Measurements from ENCODE around the gene PIEZO1. TPM values are rescaled to one million over a fixed set of nuclear protein-coding genes. Genes with fewer than 3 reads are reported as not detected.
A peak's percentile ranks its signal among the peaks of the same experiment; 100 is the strongest.

The PIEZO1 gene
- total RNA-seq, 3 donors from 2014 or later = 71.4 to 218 (median 129) TPM

GRCh38 chr16:88798772-88799455 is 13.9 kb upstream of the PIEZO1 start:
- Histone ChIP-seq H3K4me3 (no peak overlapping the region), H3K36me3 (ENCODE audit: low read depth) (no peaks in the 10 kb centered on the region), H3K4me1 (ENCODE audit: low read depth) (peaks cover 6% of the 10 kb centered on the region), H3K9me3 (no peaks in the 10 kb centered on the region)
- ATAC-seq = no peak
- no peak for TF ChIP-seq CTCF (IDR thresholded peaks at IDR 0.05)
- no peak for DNase-seq
- intact Hi-C loops (cut with DNase I, micrococcal nuclease) = no loop called here

- H3K36me3 ChIP-seq (ENCODE audit: low read depth) = no peaks in the 10 kb centered on the region
- DNase-seq (no peak), ATAC-seq (no peak)
- no peak for TF ChIP-seq CTCF (IDR thresholded peaks at IDR 0.05)
- H3K4me1 ChIP-seq (ENCODE audit: low read depth) = peaks cover 6% of the 10 kb centered on the region
- H3K4me3 ChIP-seq = no peak overlapping the region
- intact Hi-C loops (cut with DNase I, micrococcal nuclease) = no loop called here
- no peaks in the 10 kb centered on the region for H3K9me3 ChIP-seq
These were observed 13.1 kb upstream of the PIEZO1 start for GRCh38 chr16:88798073-88798472.

- ATAC-seq (no peak), DNase-seq (no peak)
- Histone ChIP-seq H3K36me3 (ENCODE audit: low read depth) (no peaks in the 10 kb centered on the region), H3K9me3 (no peaks in the 10 kb centered on the region), H3K4me1 (ENCODE audit: low read depth) (no peaks in the 10 kb centered on the region), H3K4me3 (no peak overlapping the region)
- intact Hi-C loops (cut with DNase I, micrococcal nuclease) = no loop called here
- no peak for TF ChIP-seq CTCF (IDR thresholded peaks at IDR 0.05)
These were observed 11.3 kb upstream of the PIEZO1 start for GRCh38 chr16:88796278-88796677.

GRCh38 chr16:88793251-88793954 is 8.4 kb upstream of the PIEZO1 start:
- no peak overlapping the region for H3K4me3 ChIP-seq
- ATAC-seq = peak; percentile 82
- intact Hi-C loops (cut with DNase I, micrococcal nuclease) = no loop called here
- no peaks in the 10 kb centered on the region for H3K36me3 ChIP-seq (ENCODE audit: low read depth)
- no peaks in the 10 kb centered on the region for H3K9me3 ChIP-seq
- DNase-seq = peak; percentile 57 to 74 (median 73)
- no peaks in the 10 kb centered on the region for H3K4me1 ChIP-seq (ENCODE audit: low read depth)
- no peak for TF ChIP-seq CTCF (IDR thresholded peaks at IDR 0.05)

- ATAC-seq = no peak
- no peaks in the 10 kb centered on the region for H3K36me3 ChIP-seq (ENCODE audit: low read depth)
- H3K4me1 ChIP-seq (ENCODE audit: low read depth) = no peaks in the 10 kb centered on the region
- intact Hi-C loops (cut with DNase I, micrococcal nuclease) = no loop called here
- peak in 1 of 3 donors; percentile 58 for DNase-seq
- no peak for TF ChIP-seq CTCF (IDR thresholded peaks at IDR 0.05)
- H3K4me3 ChIP-seq = no peak overlapping the region
- H3K9me3 ChIP-seq = no peaks in the 10 kb centered on the region
These were observed 7.7 kb upstream of the PIEZO1 start for GRCh38 chr16:88792668-88793250.
